ENCODE measurements around the gene TUBGCP6.

The TUBGCP6 gene

GRCh38 chr22:50232481-50233151 is 12.2 kb downstream of the TUBGCP6 start:
- no peak for TF ChIP-seq CTCF (IDR thresholded peaks at IDR 0.05; ENCODE audit: low read depth, low read length)

GRCh38 chr22:50229370-50229769 is 15.5 kb downstream of the TUBGCP6 start:
- H3K4me3 ChIP-seq (ENCODE audit: low read depth, low read length), result no peak overlapping the region

More at GRCh38 chr22:50232481-50233151, 12.2 kb downstream of the TUBGCP6 start:
- H3K4me3 ChIP-seq (ENCODE audit: low read depth, low read length), result no peak overlapping the region
- in situ Hi-C loops (cut with HindIII; ENCODE audit: low sequenced_read_pairs), result no loop called here
- no peak for DNase-seq (ENCODE audit: low read depth, low spot score)

GRCh38 chr22:50228366-50228765 is 16.5 kb downstream of the TUBGCP6 start:
- DNase-seq (ENCODE audit: low read depth, low spot score), result no peak
- no peak for TF ChIP-seq CTCF (IDR thresholded peaks at IDR 0.05; ENCODE audit: low read depth, low read length)
- no peak overlapping the region for H3K4me3 ChIP-seq (ENCODE audit: low read depth, low read length)
- in situ Hi-C loops (cut with HindIII; ENCODE audit: low sequenced_read_pairs), result no loop called here

More at GRCh38 chr22:50229370-50229769, 15.5 kb downstream of the TUBGCP6 start:
- no peak for TF ChIP-seq CTCF (IDR thresholded peaks at IDR 0.05; ENCODE audit: low read depth, low read length)
- no peak for DNase-seq (ENCODE audit: low read depth, low spot score)
- in situ Hi-C loops (cut with HindIII; ENCODE audit: low sequenced_read_pairs), result no loop called here

GRCh38 chr22:50227579-50228215 is 17.1 kb downstream of the TUBGCP6 start:
- in situ Hi-C loops (cut with HindIII; ENCODE audit: low sequenced_read_pairs), result no loop called here
- H3K4me3 ChIP-seq (ENCODE audit: low read depth, low read length), result no peak overlapping the region
- DNase-seq (ENCODE audit: low read depth, low spot score), result no peak
- no peak for TF ChIP-seq CTCF (IDR thresholded peaks at IDR 0.05; ENCODE audit: low read depth, low read length)

- in situ Hi-C loops (cut with HindIII; ENCODE audit: low sequenced_read_pairs), result no loop called here
- no peak for TF ChIP-seq CTCF (IDR thresholded peaks at IDR 0.05; ENCODE audit: low read depth, low read length)
- no peak for DNase-seq (ENCODE audit: low read depth, low spot score)
- H3K4me3 ChIP-seq (ENCODE audit: low read depth, low read length), result no peak overlapping the region
Measured at GRCh38 chr22:50226875-50227165, 18.0 kb downstream of the TUBGCP6 start.

GRCh38 chr22:50226063-50226874 is 18.6 kb downstream of the TUBGCP6 start:
- DNase-seq (ENCODE audit: low read depth, low spot score), result no peak
- H3K4me3 ChIP-seq (ENCODE audit: low read depth, low read length), result no peak overlapping the region
- in situ Hi-C loops (cut with HindIII; ENCODE audit: low sequenced_read_pairs), result no loop called here
- TF ChIP-seq CTCF (IDR thresholded peaks at IDR 0.05; ENCODE audit: low read depth, low read length), result no peak
